A673 (cell line): ENCODE data around the gene ADAMTS6. TPM values are rescaled to one million over a fixed set of nuclear protein-coding genes. Genes with fewer than 3 reads are reported as not detected.

Experiments used
- BruUV-seq: library from RNA; stranded (reverse); fragments of 400-500 nt; replicated peaks from 2 replicates; lab custom pipeline; 2021; lab: Mats Ljungman, UMichigan
- CTCF ChIA-PET: fragments of 300-600 bp; sonication (Branson Sonifier 250); formaldehyde crosslinking; loops from one replicate; lab custom pipeline; 2022; ENCODE audit warnings: antibody characterized with exemption; lab: Charles Lee
- POLR2A ChIA-PET: fragments of 300-600 bp; sonication (Branson Sonifier 250); formaldehyde crosslinking; loops from one replicate; lab custom pipeline; 2022; ENCODE audit warnings: antibody characterized with exemption; ENCODE audit not compliant: low non-redundant PET; lab: Charles Lee
- DNase-seq: peaks from one replicate; pipeline ENCODE4 v3.0.0-alpha.2; 2015; ENCODE audit warnings: low spot score
- H3K27ac ChIP-seq: fragments of 200-600 bp; sonication (generic); 2 replicates; pipeline ENCODE4 v1.5.1; 2016; ENCODE audit warnings: mixed run types, low read depth, mild to moderate bottlenecking, mixed read lengths, antibody characterized with exemption, low read length; ENCODE audit not compliant: poor library complexity, severe bottlenecking
- H3K27me3 ChIP-seq: fragments of 200-600 bp; sonication (generic); replicated peaks from 2 replicates; pipeline ENCODE4 v1.6.1; 2017; ENCODE audit warnings: mixed run types, low read depth, mild to moderate bottlenecking, mixed read lengths, antibody characterized with exemption, low read length; ENCODE audit not compliant: insufficient read depth, poor library complexity
- H3K36me3 ChIP-seq: fragments of 200-600 bp; sonication (generic); 2 replicates; pipeline ENCODE4 v1.6.1; 2016; ENCODE audit warnings: mixed run types, mild to moderate bottlenecking, mixed read lengths, antibody characterized with exemption, low read length; ENCODE audit not compliant: insufficient read depth, poor library complexity, severe bottlenecking
- H3K4me1 ChIP-seq: fragments of 200-600 bp; sonication (generic); 2 replicates; pipeline ENCODE4 v1.6.1; 2017; ENCODE audit warnings: mixed run types, mild to moderate bottlenecking, mixed read lengths, antibody characterized with exemption, low read length; ENCODE audit not compliant: insufficient read depth, poor library complexity, severe bottlenecking
- H3K4me3 ChIP-seq: fragments of 200-600 bp; sonication (generic); 2 replicates; pipeline ENCODE4 v1.5.1; 2016; ENCODE audit warnings: low read depth, mixed run types, mild to moderate bottlenecking, mixed read lengths, low read length; ENCODE audit not compliant: poor library complexity, severe bottlenecking
- H3K9me3 ChIP-seq: fragments of 200-600 bp; sonication (generic); 2 replicates; pipeline ENCODE4 v1.6.1; 2016; ENCODE audit warnings: mixed run types, low read depth, mild to moderate bottlenecking, mixed read lengths, antibody characterized with exemption, low read length; ENCODE audit not compliant: poor library complexity, severe bottlenecking
- EZH2 ChIP-seq: fragments of 200-600 bp; sonication (generic); IDR thresholded peaks from 2 replicates; pipeline ENCODE4 v1.6.1; 2017; ENCODE audit warnings: borderline replicate concordance, low read depth, mild to moderate bottlenecking, mixed read lengths, antibody characterized with exemption, low read length; ENCODE audit not compliant: poor library complexity, severe bottlenecking
- intact Hi-C: fragments of 100-400 bp; cut with micrococcal nuclease; formaldehyde crosslinking; loops from one replicate; pipeline ENCODE4 v1.10.0; 2022; ENCODE audit not compliant: unreplicated experiment
- total RNA-seq: library from RNA; stranded (reverse); gene quantifications from 2 replicates; pipeline ENCODE4 v1.2.3, GENCODE V29; 2021
- TF ChIP-seq, protein P1 (sequence below): fragments of 300-800, 200-600 bp; sonication (generic); conservative IDR thresholded peaks from 2 replicates; pipeline ENCODE4 v1.5.1; 2017; ENCODE audit warnings: low read depth, mild to moderate bottlenecking, antibody characterized with exemption, low read length, moderate library complexity, mixed read lengths

ADAMTS6 gene
- total RNA-seq, 1 experiment from 2014 or later = 2.6 TPM

DNA sequence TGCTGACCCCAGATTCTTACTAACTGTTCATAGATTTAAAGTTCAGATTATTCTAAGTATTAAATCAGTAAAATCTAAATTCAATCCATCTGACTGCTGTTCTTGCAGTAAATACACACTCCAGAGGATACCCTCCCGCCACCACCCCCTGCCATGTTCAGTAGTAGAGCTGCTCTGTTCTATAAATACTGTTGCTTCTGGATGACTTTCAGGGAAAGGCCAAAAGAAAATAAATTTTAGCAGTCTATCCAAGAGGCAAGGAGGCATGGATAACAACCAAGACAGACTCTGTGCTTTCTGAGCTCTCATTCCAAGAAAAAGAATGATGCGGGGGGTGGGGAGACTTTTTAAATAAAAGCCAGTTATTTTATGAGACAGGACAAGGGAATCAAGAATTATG, 115.1 kb downstream of the ADAMTS6 start:
- ChIA-PET POLR2A (no interaction called here), CTCF (no interaction called here)
- no peak for DNase-seq
- intact Hi-C loops = no loop called here
- no peaks in the 10 kb centered on the region for H3K27me3 ChIP-seq
- H3K4me3 ChIP-seq = no peak overlapping the region
- H3K4me1 ChIP-seq = no peaks in the 10 kb centered on the region
- no peak overlapping the region for H3K27ac ChIP-seq
- no TSS peak for BruUV-seq
- H3K9me3 ChIP-seq = no peaks in the 10 kb centered on the region
- TF ChIP-seq, protein P1, sequence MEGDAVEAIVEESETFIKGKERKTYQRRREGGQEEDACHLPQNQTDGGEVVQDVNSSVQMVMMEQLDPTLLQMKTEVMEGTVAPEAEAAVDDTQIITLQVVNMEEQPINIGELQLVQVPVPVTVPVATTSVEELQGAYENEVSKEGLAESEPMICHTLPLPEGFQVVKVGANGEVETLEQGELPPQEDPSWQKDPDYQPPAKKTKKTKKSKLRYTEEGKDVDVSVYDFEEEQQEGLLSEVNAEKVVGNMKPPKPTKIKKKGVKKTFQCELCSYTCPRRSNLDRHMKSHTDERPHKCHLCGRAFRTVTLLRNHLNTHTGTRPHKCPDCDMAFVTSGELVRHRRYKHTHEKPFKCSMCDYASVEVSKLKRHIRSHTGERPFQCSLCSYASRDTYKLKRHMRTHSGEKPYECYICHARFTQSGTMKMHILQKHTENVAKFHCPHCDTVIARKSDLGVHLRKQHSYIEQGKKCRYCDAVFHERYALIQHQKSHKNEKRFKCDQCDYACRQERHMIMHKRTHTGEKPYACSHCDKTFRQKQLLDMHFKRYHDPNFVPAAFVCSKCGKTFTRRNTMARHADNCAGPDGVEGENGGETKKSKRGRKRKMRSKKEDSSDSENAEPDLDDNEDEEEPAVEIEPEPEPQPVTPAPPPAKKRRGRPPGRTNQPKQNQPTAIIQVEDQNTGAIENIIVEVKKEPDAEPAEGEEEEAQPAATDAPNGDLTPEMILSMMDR = no peak
- no peak for TF ChIP-seq EZH2
- H3K36me3 ChIP-seq = no peaks in the 10 kb centered on the region

DNA sequence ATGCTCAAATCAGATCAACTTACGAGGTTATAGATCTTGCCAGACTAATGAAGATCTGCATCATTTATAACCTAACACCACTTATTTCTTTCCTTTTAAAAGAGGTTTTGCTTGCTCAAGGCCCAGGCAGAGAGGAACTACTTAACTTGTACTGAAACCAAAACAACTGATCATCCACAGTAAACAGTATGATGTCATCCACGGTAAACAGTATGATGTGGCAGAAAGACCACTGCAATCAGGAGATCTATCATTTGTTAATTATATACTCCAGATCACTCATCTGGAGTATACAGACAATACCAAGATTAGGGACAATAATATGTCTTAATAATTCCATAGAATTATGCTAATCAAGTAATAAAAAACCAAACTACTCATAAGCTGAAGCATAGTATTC, 116.8 kb downstream of the ADAMTS6 start:
- DNase-seq = peak; percentile 5
- no peaks in the 10 kb centered on the region for H3K27me3 ChIP-seq
- ChIA-PET CTCF (interaction anchor here (0.6 kb wide), 2 partner anchors 115 to 402 kb away, joined by 5 to 10 read pairs; no protein-coding TSS in a partner anchor), POLR2A (no interaction called here)
- H3K4me3 ChIP-seq = no peak overlapping the region
- no peak for TF ChIP-seq EZH2
- TF ChIP-seq, protein P1 = no peak
- H3K27ac ChIP-seq = no peak overlapping the region
- H3K36me3 ChIP-seq = no peaks in the 10 kb centered on the region
- no peaks in the 10 kb centered on the region for H3K4me1 ChIP-seq
- H3K9me3 ChIP-seq = no peaks in the 10 kb centered on the region
- intact Hi-C loops = no loop called here
- no TSS peak for BruUV-seq

DNA sequence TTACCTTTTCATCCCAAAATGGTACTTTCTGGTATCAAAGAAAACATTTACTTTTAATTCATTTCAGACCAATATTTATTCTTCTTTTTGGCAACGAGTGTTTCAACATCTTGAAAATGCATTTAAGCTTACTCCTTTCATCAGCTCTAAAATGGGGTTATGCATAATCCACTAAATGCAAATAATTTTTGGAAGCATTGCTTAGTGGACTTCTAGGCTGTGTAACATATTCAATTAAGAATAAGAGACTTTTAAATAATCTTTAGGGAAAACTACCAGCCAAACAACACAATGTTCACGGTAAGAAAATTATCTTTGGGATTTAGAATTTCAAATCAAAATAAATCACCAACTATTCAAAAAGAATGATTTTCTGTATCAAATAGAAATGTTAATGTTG, 118.2 kb downstream of the ADAMTS6 start:
- BruUV-seq = no TSS peak
- CTCF ChIA-PET = no interaction called here

More for the DNA sequence above, 118.2 kb downstream of the ADAMTS6 start:
- no peaks in the 10 kb centered on the region for H3K36me3 ChIP-seq
- H3K4me3 ChIP-seq = no peak overlapping the region
- POLR2A ChIA-PET = no interaction called here
- intact Hi-C loops = no loop called here
- no peaks in the 10 kb centered on the region for H3K27me3 ChIP-seq
- no peaks in the 10 kb centered on the region for H3K9me3 ChIP-seq
- H3K27ac ChIP-seq = no peak overlapping the region
- no peak for TF ChIP-seq EZH2
- TF ChIP-seq, protein P1 = no peak
- no peaks in the 10 kb centered on the region for H3K4me1 ChIP-seq
- DNase-seq = no peak
